H1 (cell line): ENCODE results near the gene RHEB. TPM values are rescaled to one million over a fixed set of nuclear protein-coding genes. Genes with fewer than 3 reads are reported as not detected.

Experiments used
- CTCF ChIA-PET: fragments of 300-600 bp; sonication (Branson Sonifier 250); formaldehyde crosslinking; loops from one replicate; lab custom pipeline; 2021; ENCODE audit not compliant: partially characterized antibody; lab: Charles Lee
- POLR2A ChIA-PET: fragments of 300-600 bp; sonication (Branson Sonifier 250); formaldehyde crosslinking; loops from one replicate; lab custom pipeline; 2021; ENCODE audit warnings: inconsistent platforms; ENCODE audit not compliant: partially characterized antibody; lab: Charles Lee
- DNase-seq, 2 experiments: peaks; one replicate each; pipeline versions ENCODE4 v3.0.0 to v3.0.0-alpha.2; 2010 to 2022; ENCODE audit warnings: low spot score in 2 of 2, low read depth in 1 of 2, mixed read lengths in 1 of 2
- FAIRE-seq: peaks from 2 replicates; lab custom pipeline; 2011; peaks lifted over from hg19 to GRCh38; lab: Jason Lieb, UNC
- H2AFZ ChIP-seq: 2 replicates; pipeline ENCODE4 v1.8.1; 2012; ENCODE audit warnings: low read length, inconsistent platforms
- H2AK5ac ChIP-seq: 2 replicates; pipeline ENCODE4 v1.6.1; 2013; ENCODE audit warnings: low read depth, low read length
- H2BK120ac ChIP-seq: replicated peaks from 2 replicates; pipeline ENCODE3; 2013; ENCODE audit warnings: low read depth, low read length, inconsistent platforms
- H2BK12ac ChIP-seq: 2 replicates; pipeline ENCODE4 v1.6.1; 2013; ENCODE audit warnings: low read depth, low read length
- H2BK15ac ChIP-seq: 2 replicates; pipeline ENCODE4 v1.6.1; 2013; ENCODE audit warnings: low read length
- H2BK20ac ChIP-seq: 2 replicates; pipeline ENCODE4 v1.6.1; 2013; ENCODE audit warnings: low read length
- H2BK5ac ChIP-seq: 2 replicates; pipeline ENCODE4 v1.6.1; 2013; ENCODE audit warnings: low read depth, low read length
- H3K14ac ChIP-seq: 2 replicates; pipeline ENCODE4 v1.6.1; 2013; ENCODE audit warnings: inconsistent platforms; ENCODE audit not compliant: insufficient read length
- H3K18ac ChIP-seq: 2 replicates; pipeline ENCODE4 v1.6.1; 2013; ENCODE audit warnings: low read length; ENCODE audit errors: extremely low read depth
- H3K23ac ChIP-seq: 2 replicates; pipeline ENCODE4 v1.6.1; 2013; ENCODE audit warnings: inconsistent platforms; ENCODE audit not compliant: insufficient read length
- H3K23me2 ChIP-seq: 2 replicates; pipeline ENCODE4 v1.6.1; 2013; ENCODE audit warnings: low read depth, low read length
- H3K27ac ChIP-seq: 2 replicates; pipeline ENCODE4 v1.6.1; 2011; ENCODE audit warnings: low read depth, low read length, inconsistent platforms
- H3K27me3 ChIP-seq, 4 experiments: replicated peaks in 1 of 4; 1 replicate in 1 of 4; 2 replicates in 3 of 4; pipeline versions ENCODE4 v1.6.1 to v1.8.1; 2011 to 2013; ENCODE audit warnings: low read length in 3 of 4, mild to moderate bottlenecking in 3 of 4, inconsistent platforms in 2 of 4, mixed read lengths in 2 of 4, moderate library complexity in 1 of 4; ENCODE audit not compliant: control insufficient read depth in 3 of 4, insufficient read depth in 3 of 4; ENCODE audit errors: extremely low read depth in 1 of 4
- H3K36me3 ChIP-seq, 4 experiments: 2 replicates each; pipeline versions ENCODE4 v1.6.1 to v1.8.1; 2011 to 2013; ENCODE audit warnings: mild to moderate bottlenecking in 4 of 4, low read length in 3 of 4, moderate library complexity in 2 of 4, control low read depth in 1 of 4, inconsistent platforms in 1 of 4; ENCODE audit not compliant: insufficient read depth in 4 of 4, control insufficient read depth in 2 of 4
- H3K4ac ChIP-seq: replicated peaks from 2 replicates; pipeline ENCODE3; 2013; ENCODE audit warnings: low read length, low read depth, mixed read lengths, inconsistent platforms; ENCODE audit not compliant: insufficient read length
- H3K4me1 ChIP-seq, 4 experiments: replicated peaks in 1 of 4; 1 replicate in 1 of 4; 2 replicates in 3 of 4; pipeline versions ENCODE4 v1.6.1 to v1.8.1; 2011 to 2013; ENCODE audit warnings: low read length in 3 of 4, inconsistent platforms in 2 of 4, mixed read lengths in 1 of 4; ENCODE audit not compliant: insufficient read depth in 4 of 4, control insufficient read depth in 3 of 4
- H3K4me2 ChIP-seq, 2 experiments: 2 replicates each; pipeline versions ENCODE4 v1.6.1 to v1.8.1; 2011 to 2013; ENCODE audit warnings: low read depth in 2 of 2, low read length in 2 of 2, control low read depth in 1 of 2, inconsistent platforms in 1 of 2, mild to moderate bottlenecking in 1 of 2; ENCODE audit not compliant: insufficient read depth in 1 of 2
- H3K4me3 ChIP-seq, 4 experiments: fragments of 200-600, 300-600 bp in 1 of 4; sonication (generic), shearing (Covaris generic), sonication (Bioruptor Twin) in 1 of 4; 2 replicates each; pipeline versions ENCODE4 v1.5.1 to v1.8.1; 2011 to 2016; ENCODE audit warnings: low read length in 4 of 4, low read depth in 3 of 4, control low read depth in 2 of 4, inconsistent platforms in 2 of 4, mild to moderate bottlenecking in 2 of 4, mixed read lengths in 1 of 4, moderate library complexity in 1 of 4; ENCODE audit not compliant: insufficient read depth in 2 of 4; ENCODE audit errors: extremely low read depth in 1 of 4
- H3K56ac ChIP-seq: replicated peaks from 2 replicates; pipeline ENCODE3; 2013; ENCODE audit warnings: low read depth, mild to moderate bottlenecking, mixed read lengths, low read length, inconsistent platforms; ENCODE audit not compliant: insufficient read length
- H3K79me1 ChIP-seq: 2 replicates; pipeline ENCODE4 v1.6.1; 2013; ENCODE audit warnings: low read depth, low read length, control low read depth
- H3K79me2 ChIP-seq, 2 experiments: 2 replicates each; pipeline versions ENCODE4 v1.6.1 to v1.8.1; 2012 to 2013; ENCODE audit warnings: low read length in 2 of 2, mild to moderate bottlenecking in 2 of 2, inconsistent platforms in 1 of 2; ENCODE audit not compliant: insufficient read depth in 2 of 2, control insufficient read depth in 1 of 2
- H3K9ac ChIP-seq, 4 experiments: replicated peaks in 1 of 4; 1 replicate in 1 of 4; 2 replicates in 3 of 4; pipeline versions ENCODE4 v1.6.1 to v1.8.1; 2011 to 2013; ENCODE audit warnings: low read depth in 3 of 4, low read length in 3 of 4, control low read depth in 2 of 4, mild to moderate bottlenecking in 2 of 4, moderate library complexity in 2 of 4, inconsistent platforms in 1 of 4; ENCODE audit errors: extremely low read depth in 1 of 4
- H3K9me3 ChIP-seq, 2 experiments: 2 replicates each; pipeline versions ENCODE4 v1.6.1 to v1.8.1; 2012 to 2013; ENCODE audit warnings: mild to moderate bottlenecking in 2 of 2, moderate library complexity in 2 of 2, control low read depth in 1 of 2, inconsistent platforms in 1 of 2, low read depth in 1 of 2, low read length in 1 of 2, mixed read lengths in 1 of 2; ENCODE audit not compliant: insufficient read depth in 2 of 2
- H4K20me1 ChIP-seq, 2 experiments: replicated peaks in 1 of 2; 2 replicates each; pipeline versions ENCODE3 to v1.8.1; 2011 to 2013; ENCODE audit warnings: inconsistent platforms in 2 of 2, low read length in 2 of 2, mild to moderate bottlenecking in 1 of 2; ENCODE audit not compliant: insufficient read depth in 2 of 2, control insufficient read depth in 1 of 2
- H4K5ac ChIP-seq: 2 replicates; pipeline ENCODE4 v1.6.1; 2013; ENCODE audit warnings: low read length, low read depth, mixed read lengths, inconsistent platforms; ENCODE audit not compliant: insufficient read length
- H4K8ac ChIP-seq: 2 replicates; pipeline ENCODE4 v1.8.0; 2013; ENCODE audit warnings: mild to moderate bottlenecking, moderate library complexity, low read length, inconsistent platforms; ENCODE audit not compliant: insufficient read depth; ENCODE audit errors: extremely low read depth
- H4K91ac ChIP-seq: replicated peaks from 2 replicates; pipeline ENCODE3; 2013; ENCODE audit warnings: low read length, mixed read lengths, inconsistent platforms; ENCODE audit not compliant: insufficient read length
- CREB1 ChIP-seq: IDR thresholded peaks from 2 replicates; pipeline ENCODE4 v1.6.1; 2012; ENCODE audit warnings: inconsistent platforms
- EGR1 ChIP-seq: IDR thresholded peaks from 2 replicates; pipeline ENCODE4 v1.6.1; 2011; ENCODE audit warnings: low read depth, low read length, borderline replicate concordance
- EP300 ChIP-seq, 2 experiments: IDR thresholded peaks; 1 replicate in 1 of 2; 2 replicates in 1 of 2; pipeline ENCODE4 v1.6.1; 2011 to 2012; ENCODE audit warnings: low read depth in 2 of 2, low read length in 2 of 2, mild to moderate bottlenecking in 2 of 2, borderline replicate concordance in 1 of 2, inconsistent platforms in 1 of 2, moderate library complexity in 1 of 2
- MAFK ChIP-seq: IDR thresholded peaks from 2 replicates; pipeline ENCODE4 v1.6.1; 2012; ENCODE audit warnings: low read depth, mild to moderate bottlenecking, improper control_type of control experiment, low read length
- NRF1 ChIP-seq: IDR thresholded peaks from 2 replicates; pipeline ENCODE4 v1.6.1; 2011; ENCODE audit warnings: mild to moderate bottlenecking, low read depth, low read length, improper control_type of control experiment
- POLR2A ChIP-seq, 2 experiments: IDR thresholded peaks; 1 replicate in 1 of 2; 2 replicates in 1 of 2; pipeline ENCODE4 v1.6.1; 2011; ENCODE audit warnings: low read depth in 2 of 2, low read length in 2 of 2, mild to moderate bottlenecking in 2 of 2; ENCODE audit errors: control extremely low read depth in 1 of 2
- RXRA ChIP-seq: IDR thresholded peaks from 2 replicates; pipeline ENCODE4 v1.6.1; 2011; ENCODE audit warnings: low read depth, mild to moderate bottlenecking, low read length, moderate library complexity; ENCODE audit not compliant: insufficient read depth
- SIX5 ChIP-seq: IDR thresholded peaks from 2 replicates; pipeline ENCODE4 v1.6.1; 2011; ENCODE audit warnings: mild to moderate bottlenecking, low read depth, low read length
- SUZ12 ChIP-seq: fragments of 200-600 bp; sonication (generic); IDR thresholded peaks from 2 replicates; pipeline ENCODE4 v1.6.1; 2012; ENCODE audit warnings: mild to moderate bottlenecking, inconsistent platforms, low read length, moderate library complexity, mixed read lengths
- ZNF274 ChIP-seq: IDR thresholded peaks from 2 replicates; pipeline ENCODE4 v1.7.0; 2012; ENCODE audit warnings: low read length, borderline replicate concordance; ENCODE audit errors: extremely low read depth
- WGBS, 2 experiments: shearing (Covaris generic) in 1 of 2; methylation state at CpG; one replicate each; pipeline versions ENCODE4 v1.1.6 to v1.1.7; 2013 to 2015; ENCODE audit warnings: low lambda C conversion rate in 2 of 2, mixed read lengths in 2 of 2, inconsistent platforms in 1 of 2, low coverage in 1 of 2, missing lambda C conversion rate in 1 of 2; ENCODE audit not compliant: insufficient replicate concordance in 2 of 2, insufficient coverage in 1 of 2, insufficient read length in 1 of 2; ENCODE audit errors: extremely low coverage in 1 of 2, missing lambda C conversion rate in 1 of 2; 5-methylcytosine and 5-hydroxymethylcytosine counted together
- polyA plus RNA-seq, 7 experiments: library from polyadenylated mRNA; depleted of rRNA in 3 of 7; stranded (reverse) in 5 of 7; unstranded in 2 of 7; fragments of >200 nt in 5 of 7; fragments of 200-250 nt in 2 of 7; gene quantifications; 1 replicate in 5 of 7; 2 replicates in 1 of 7; 4 replicates in 1 of 7; pipeline versions ENCODE4 v1.2.1 to v1.2.3, GENCODE V29; 2011 to 2013; ENCODE audit warnings: missing spikeins in 2 of 7, mixed read lengths in 2 of 7
- total RNA-seq: library from RNA; stranded (reverse); fragmentation: NEBNext Ultra II Directional; extraction: Animal tissue kit (Norgen Biotek cat#: 25700); gene quantifications from 2 replicates; pipeline ENCODE4 v1.2.1, GENCODE V29; 2021

RHEB gene
- total and polyA plus RNA-seq, 2 of the 8 experiments (the other 6 are each of a cell fraction or from before 2014, with no cell fraction given), result 60.8 to 132 TPM

DNA sequence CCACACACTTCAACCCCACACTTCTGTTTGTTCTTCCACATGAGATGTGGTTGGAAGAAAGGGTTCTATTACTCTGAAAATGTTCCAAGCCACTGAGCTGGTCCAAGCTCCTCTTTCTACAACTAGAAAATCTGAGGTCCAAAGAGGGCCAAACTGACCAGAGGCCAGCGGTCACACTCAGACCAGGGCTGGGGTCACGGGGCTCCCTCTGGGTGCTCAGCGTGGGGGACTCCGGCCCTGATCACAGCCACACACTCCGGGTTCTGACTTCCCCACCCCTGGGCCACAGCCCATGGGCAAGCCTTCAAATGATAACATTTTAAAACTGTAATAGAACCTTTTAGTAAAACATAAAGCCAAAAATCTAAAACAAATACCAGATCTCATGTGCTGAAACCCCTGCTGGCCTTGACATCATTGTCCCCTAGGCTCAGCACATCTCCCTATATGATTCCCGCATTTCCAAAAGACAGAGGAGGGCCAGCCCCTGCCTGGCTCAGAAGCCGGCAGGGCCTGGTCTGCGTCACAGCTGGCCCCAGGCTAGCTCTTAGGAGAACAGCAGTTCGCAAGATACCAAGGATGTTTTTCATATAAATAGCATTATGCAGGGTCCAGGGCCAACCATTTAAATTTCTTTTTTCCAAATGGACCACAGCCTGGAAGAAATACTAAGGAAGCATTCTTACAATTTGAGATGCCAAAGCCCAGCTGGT is 83.1 kb downstream of the RHEB start:
- WGBS, 2 experiments, result 85% methylated on average over 9 of the region's 9 CpGs; no CpG with 5 or more reads in 1 of the 2 experiments
- Histone ChIP-seq H4K5ac (no peak overlapping the region), H2BK20ac (no peak overlapping the region), H3K18ac (no peak overlapping the region), H3K9ac (no peak overlapping the region), H4K20me1 (no peaks in the 10 kb centered on the region), H3K27ac (no peak overlapping the region), H3K56ac (no peak overlapping the region), H2BK120ac (no peak overlapping the region), H3K36me3 (no peaks in the 10 kb centered on the region), H3K4me2 (no peak overlapping the region), H3K14ac (no peak overlapping the region), H3K79me1 (no peaks in the 10 kb centered on the region; the same call in 1 of the 2 replicates), H3K4ac (no peak overlapping the region), H4K8ac (peak overlapping the region; percentile 29; the same call in 1 of the 2 replicates), H3K23me2 (peaks cover 8% of the 10 kb centered on the region; the same call in 1 of the 2 replicates), H2BK15ac (no peak overlapping the region), H2BK5ac (no peak overlapping the region), H3K27me3 (peaks cover 0 to 7% (median 6%) of the 10 kb centered on the region in 4 experiments; a peak in 4 of 7 replicates), H3K4me3 (no peak overlapping the region), H2AFZ (no peak overlapping the region), H3K9me3 (no peaks in the 10 kb centered on the region), H4K91ac (no peak overlapping the region), H3K79me2 (no peaks in the 10 kb centered on the region), H2BK12ac (no peak overlapping the region), H3K23ac (no peak overlapping the region), H3K4me1 (peaks cover 0 to 17% (median 6%) of the 10 kb centered on the region in 4 experiments; a peak in 6 of 7 replicates), H2AK5ac (no peak overlapping the region)
- CTCF ChIA-PET, result interaction anchor here (0.6 to 4.2 kb wide), 6 partner anchors 12 to 121 kb away, joined by 3 to 24 read pairs (median 6); no protein-coding TSS in a partner anchor
- POLR2A ChIA-PET, result interaction anchor here (1.4 kb wide), 1 partner anchor 25 kb away, joined by 4 read pairs; no protein-coding TSS in a partner anchor
- FAIRE-seq (no peak), DNase-seq (no peak)
- no peak for TF ChIP-seq NRF1
- no peak for TF ChIP-seq SIX5
- TF ChIP-seq SUZ12, result no peak
- no peak for TF ChIP-seq MAFK
- TF ChIP-seq EP300 (IDR thresholded peaks at IDR 0.05; ENCODE audit: borderline replicate concordance in 1 of 2, low read depth in 2 of 2, low read length in 2 of 2), result no peak
- no peak for TF ChIP-seq ZNF274
- no peak for TF ChIP-seq POLR2A (IDR thresholded peaks at IDR 0.05; ENCODE audit: control extremely low read depth in 1 of 2, low read depth in 2 of 2, low read length in 2 of 2)
- no peak for TF ChIP-seq RXRA
- no peak for TF ChIP-seq CREB1
- no peak for TF ChIP-seq EGR1
